AG10803 (cell line): ENCODE results near the gene MYO3A.

Experiments
- DNase-seq: peaks from one replicate; pipeline ENCODE4 v3.0.0; 2010; ENCODE audit warnings: low read depth
- H3K4me3 ChIP-seq: 2 replicates; pipeline ENCODE4 v1.5.1; 2011; ENCODE audit warnings: mild to moderate bottlenecking, low read length, control low read depth
- CTCF ChIP-seq: conservative IDR thresholded peaks from 2 replicates; pipeline ENCODE4 v1.5.1; 2011; ENCODE audit warnings: mild to moderate bottlenecking, low read length, control low read depth, inconsistent platforms

Gene MYO3A

GRCh38 chr10:26212511-26212910 is 278.5 kb downstream of the MYO3A start:
- no peak overlapping the region for H3K4me3 ChIP-seq
- no peak for TF ChIP-seq CTCF
- DNase-seq: no peak

- TF ChIP-seq CTCF: no peak
- no peak for DNase-seq
- no peak overlapping the region for H3K4me3 ChIP-seq
Observed at GRCh38 chr10:26213157-26213800, 279.2 kb downstream of the MYO3A start.

GRCh38 chr10:26214004-26214403 is 280.0 kb downstream of the MYO3A start:
- DNase-seq: no peak
- no peak overlapping the region for H3K4me3 ChIP-seq
- no peak for TF ChIP-seq CTCF

- no peak for DNase-seq
- H3K4me3 ChIP-seq: no peak overlapping the region
- TF ChIP-seq CTCF: no peak
Observed at GRCh38 chr10:26214551-26215395, 280.7 kb downstream of the MYO3A start.

- no peak for TF ChIP-seq CTCF
- DNase-seq: no peak
- no peak overlapping the region for H3K4me3 ChIP-seq
Observed at GRCh38 chr10:26215396-26215934, 281.4 kb downstream of the MYO3A start.

GRCh38 chr10:26215935-26216584 is 282.0 kb downstream of the MYO3A start:
- H3K4me3 ChIP-seq: no peak overlapping the region
- DNase-seq: peak; percentile 6
- no peak for TF ChIP-seq CTCF
